ENCODE measurements around the gene LINGO1. TPM values are rescaled to one million over a fixed set of nuclear protein-coding genes. Genes with fewer than 3 reads are reported as not detected.

Gene LINGO1
- total RNA-seq, 1 donor from 2014 or later, result 18.8 TPM

- Mint-ChIP-seq H3K27me3 (ENCODE audit: unreplicated experiment) (peaks cover 9% of the 10 kb centered on the region), H3K4me3 (ENCODE audit: unreplicated experiment) (no peak overlapping the region), H3K4me1 (ENCODE audit: unreplicated experiment) (peaks cover 3% of the 10 kb centered on the region), H3K36me3 (ENCODE audit: low read depth, unreplicated experiment) (peaks cover 12% of the 10 kb centered on the region), H3K27ac (ENCODE audit: unreplicated experiment) (no peak overlapping the region), H3K9me3 (ENCODE audit: unreplicated experiment) (no peaks in the 10 kb centered on the region)
- no peak for DNase-seq (ENCODE audit: low spot score)
- no peak for TF ChIP-seq CTCF (IDR thresholded peaks at IDR 0.05; ENCODE audit: unreplicated experiment)
These were observed 20.9 kb downstream of the LINGO1 start for GRCh38 chr15:77611767-77612166.

- H3K36me3 Mint-ChIP-seq (ENCODE audit: low read depth, unreplicated experiment), result peaks cover 12% of the 10 kb centered on the region
- H3K9me3 Mint-ChIP-seq (ENCODE audit: unreplicated experiment), result no peaks in the 10 kb centered on the region
- no peak for TF ChIP-seq CTCF (IDR thresholded peaks at IDR 0.05; ENCODE audit: unreplicated experiment)
- peaks cover 9% of the 10 kb centered on the region for H3K27me3 Mint-ChIP-seq (ENCODE audit: unreplicated experiment)
- H3K4me3 Mint-ChIP-seq (ENCODE audit: unreplicated experiment), result no peak overlapping the region
- no peak for DNase-seq (ENCODE audit: low spot score)
- no peaks in the 10 kb centered on the region for H3K4me1 Mint-ChIP-seq (ENCODE audit: unreplicated experiment)
- no peak overlapping the region for H3K27ac Mint-ChIP-seq (ENCODE audit: unreplicated experiment)
These were observed 22.0 kb downstream of the LINGO1 start for GRCh38 chr15:77610731-77611130.

GRCh38 chr15:77609558-77609957 is 23.2 kb downstream of the LINGO1 start:
- no peaks in the 10 kb centered on the region for H3K9me3 Mint-ChIP-seq (ENCODE audit: unreplicated experiment)
- H3K27ac Mint-ChIP-seq (ENCODE audit: unreplicated experiment), result no peak overlapping the region
- DNase-seq (ENCODE audit: low spot score), result no peak
- peaks cover 4% of the 10 kb centered on the region for H3K36me3 Mint-ChIP-seq (ENCODE audit: low read depth, unreplicated experiment)
- H3K4me1 Mint-ChIP-seq (ENCODE audit: unreplicated experiment), result peaks cover 5% of the 10 kb centered on the region
- no peak for TF ChIP-seq CTCF (IDR thresholded peaks at IDR 0.05; ENCODE audit: unreplicated experiment)
- H3K4me3 Mint-ChIP-seq (ENCODE audit: unreplicated experiment), result no peak overlapping the region
- H3K27me3 Mint-ChIP-seq (ENCODE audit: unreplicated experiment), result peaks cover 7% of the 10 kb centered on the region

- no peak for DNase-seq (ENCODE audit: low spot score)
- no peak for TF ChIP-seq CTCF (IDR thresholded peaks at IDR 0.05; ENCODE audit: unreplicated experiment)
- no peaks in the 10 kb centered on the region for H3K9me3 Mint-ChIP-seq (ENCODE audit: unreplicated experiment)
- H3K36me3 Mint-ChIP-seq (ENCODE audit: low read depth, unreplicated experiment), result peaks cover under 1% of the 10 kb centered on the region
- H3K4me1 Mint-ChIP-seq (ENCODE audit: unreplicated experiment), result peaks cover 10% of the 10 kb centered on the region
- H3K27ac Mint-ChIP-seq (ENCODE audit: unreplicated experiment), result no peak overlapping the region
- peaks cover 8% of the 10 kb centered on the region for H3K27me3 Mint-ChIP-seq (ENCODE audit: unreplicated experiment)
- no peak overlapping the region for H3K4me3 Mint-ChIP-seq (ENCODE audit: unreplicated experiment)
These were observed 23.9 kb downstream of the LINGO1 start for GRCh38 chr15:77608774-77609173.

GRCh38 chr15:77607894-77608261 is 24.8 kb downstream of the LINGO1 start:
- Mint-ChIP-seq H3K36me3 (ENCODE audit: low read depth, unreplicated experiment) (no peaks in the 10 kb centered on the region), H3K27ac (ENCODE audit: unreplicated experiment) (no peak overlapping the region), H3K4me1 (ENCODE audit: unreplicated experiment) (peaks cover 11% of the 10 kb centered on the region), H3K4me3 (ENCODE audit: unreplicated experiment) (no peak overlapping the region), H3K27me3 (ENCODE audit: unreplicated experiment) (peaks cover 9% of the 10 kb centered on the region), H3K9me3 (ENCODE audit: unreplicated experiment) (no peaks in the 10 kb centered on the region)
- no peak for DNase-seq (ENCODE audit: low spot score)
- TF ChIP-seq CTCF (IDR thresholded peaks at IDR 0.05; ENCODE audit: unreplicated experiment), result no peak

All from endothelial cell (in vitro differentiated cells).